GOT3 (cell line): ENCODE measurements around the gene OR9I1.

ENCODE experiments used
- DNase-seq: peaks from one replicate; lab custom pipeline; 2025; ENCODE audit warnings: mixed read lengths; lab: John Stamatoyannopoulos, UW

Gene OR9I1, protein sequence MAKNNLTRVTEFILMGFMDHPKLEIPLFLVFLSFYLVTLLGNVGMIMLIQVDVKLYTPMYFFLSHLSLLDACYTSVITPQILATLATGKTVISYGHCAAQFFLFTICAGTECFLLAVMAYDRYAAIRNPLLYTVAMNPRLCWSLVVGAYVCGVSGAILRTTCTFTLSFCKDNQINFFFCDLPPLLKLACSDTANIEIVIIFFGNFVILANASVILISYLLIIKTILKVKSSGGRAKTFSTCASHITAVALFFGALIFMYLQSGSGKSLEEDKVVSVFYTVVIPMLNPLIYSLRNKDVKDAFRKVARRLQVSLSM

DNA sequence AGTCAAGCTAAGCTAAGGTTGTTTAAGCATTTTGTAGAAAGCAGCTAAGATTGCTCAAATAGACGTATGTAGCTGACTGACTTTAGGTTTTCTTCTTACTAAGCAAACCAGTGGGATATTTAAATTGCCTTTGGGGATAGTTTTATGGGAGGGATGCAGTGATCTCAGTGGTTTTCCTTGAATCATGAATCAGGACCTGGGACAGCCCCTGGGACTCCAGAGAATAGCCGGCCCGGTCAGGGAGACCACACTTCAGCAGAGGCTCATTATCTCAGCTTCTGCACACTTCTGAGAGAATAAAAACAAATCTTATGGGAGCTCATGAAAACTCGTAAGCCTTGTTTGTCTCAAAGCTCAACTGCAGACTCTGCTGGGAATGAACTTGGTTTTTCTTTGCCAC, at the start of gene OR9I1:
OR9I1 (minus strand) TSS at position 62 of the 400 bp plus-strand sequence. CDS start 6,086 bp downstream, outside the sequence.
- no peak for DNase-seq

DNA sequence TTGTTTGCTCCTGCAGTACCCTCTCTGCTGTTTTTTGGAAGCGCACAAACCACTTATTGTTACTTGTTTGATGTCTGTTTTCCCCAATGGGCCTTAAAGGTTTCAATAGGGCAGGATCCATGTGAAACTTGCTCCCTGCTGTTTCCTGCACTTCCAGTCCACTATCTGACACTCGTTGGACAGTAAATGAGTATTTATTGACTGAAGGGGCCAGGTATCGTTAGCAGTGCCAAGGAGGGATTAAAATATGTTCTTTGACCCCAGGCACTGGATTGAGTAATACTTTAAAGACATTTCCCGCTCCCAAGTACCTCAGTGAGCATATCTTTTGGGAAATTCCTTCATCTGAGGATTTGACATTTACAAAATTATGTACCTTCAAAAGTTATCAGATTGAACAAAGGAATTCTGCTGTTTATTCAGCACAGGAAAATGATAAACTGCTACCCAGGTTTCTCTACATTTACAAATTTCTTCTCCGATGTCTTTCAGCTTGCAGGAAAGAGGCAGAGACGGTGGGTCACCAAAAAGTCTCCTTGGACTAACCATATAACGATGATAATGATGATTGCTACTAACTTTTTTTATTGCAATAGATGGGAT, 40.3 kb upstream of the OR9I1 start:
- DNase-seq = no peak

DNA sequence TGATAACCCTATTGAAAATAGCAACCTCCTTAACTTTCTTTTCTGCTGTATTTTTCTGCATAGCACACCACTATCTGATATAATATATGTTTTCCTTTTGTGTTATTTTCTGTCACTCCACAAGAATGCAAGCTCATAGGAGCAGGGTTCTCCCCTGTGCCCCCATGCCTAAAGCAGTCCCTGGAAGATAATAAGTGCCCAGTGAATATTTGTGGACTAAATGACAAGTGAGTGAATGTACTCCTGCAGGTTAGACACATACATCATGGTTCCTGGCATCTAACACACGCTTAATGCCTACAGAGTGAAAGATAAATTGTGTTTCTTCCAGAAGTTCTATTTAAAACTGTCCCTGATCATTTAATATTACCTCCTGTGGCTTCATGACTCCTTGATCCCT, 39.7 kb upstream of the OR9I1 start:
- no peak for DNase-seq

DNA sequence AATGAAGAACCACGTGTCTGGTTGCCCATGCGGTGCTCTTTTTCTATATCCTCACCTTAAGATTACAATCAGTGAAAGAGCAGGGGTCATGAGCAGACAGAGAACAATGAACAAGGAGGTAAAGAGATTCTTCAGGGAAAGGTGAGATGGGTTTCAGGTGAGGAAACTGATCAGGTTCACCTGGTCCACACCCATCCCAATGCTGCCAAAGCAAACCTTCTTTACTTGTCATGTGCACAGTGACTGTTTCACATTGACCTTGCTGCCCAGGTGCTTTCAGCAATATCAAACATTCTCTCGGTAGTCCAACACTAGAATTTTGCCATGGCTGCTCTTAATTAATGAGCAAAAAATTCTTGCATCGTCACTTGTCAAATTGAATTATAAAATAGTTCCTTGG, 39.1 kb upstream of the OR9I1 start:
- DNase-seq = no peak

DNA sequence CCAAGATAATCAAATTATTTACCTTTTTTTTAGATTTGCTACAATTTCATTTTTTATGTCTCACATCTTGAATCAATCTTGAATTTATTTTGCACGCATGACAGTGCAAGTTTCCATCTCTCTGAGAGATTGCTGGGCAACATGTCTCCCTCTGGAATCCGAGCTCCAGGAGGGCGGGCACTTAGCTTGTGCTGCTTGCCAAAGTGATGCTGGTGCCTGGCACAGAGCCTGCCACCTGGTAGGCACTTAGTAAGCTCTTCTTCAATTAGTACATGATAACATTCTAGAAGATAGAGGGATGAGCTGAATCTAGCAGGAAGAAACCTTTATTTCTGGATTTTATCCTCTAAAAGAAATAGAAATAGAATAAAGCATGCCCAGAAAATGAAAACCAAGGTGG, 27.5 kb upstream of the OR9I1 start:
- no peak for DNase-seq

DNA sequence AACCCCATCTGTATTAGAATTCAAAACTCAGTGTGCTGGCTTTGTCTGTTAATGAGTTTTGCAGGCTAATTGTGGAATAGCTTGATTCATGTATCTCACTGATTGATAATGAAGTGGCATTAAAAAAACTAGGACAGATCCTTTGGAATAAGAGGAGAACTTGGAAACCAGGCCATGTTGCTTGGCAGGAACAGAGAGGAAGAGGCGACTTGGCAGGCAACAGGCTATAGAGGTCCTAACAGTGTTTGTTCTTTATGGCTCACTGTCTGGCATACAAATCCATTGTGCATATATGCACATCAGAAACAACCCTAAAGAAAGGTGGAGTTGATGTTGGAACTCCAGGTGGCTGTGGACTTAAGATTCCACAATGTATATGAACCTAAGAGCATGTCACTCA, 17.4 kb upstream of the OR9I1 start:
- no peak for DNase-seq

DNA sequence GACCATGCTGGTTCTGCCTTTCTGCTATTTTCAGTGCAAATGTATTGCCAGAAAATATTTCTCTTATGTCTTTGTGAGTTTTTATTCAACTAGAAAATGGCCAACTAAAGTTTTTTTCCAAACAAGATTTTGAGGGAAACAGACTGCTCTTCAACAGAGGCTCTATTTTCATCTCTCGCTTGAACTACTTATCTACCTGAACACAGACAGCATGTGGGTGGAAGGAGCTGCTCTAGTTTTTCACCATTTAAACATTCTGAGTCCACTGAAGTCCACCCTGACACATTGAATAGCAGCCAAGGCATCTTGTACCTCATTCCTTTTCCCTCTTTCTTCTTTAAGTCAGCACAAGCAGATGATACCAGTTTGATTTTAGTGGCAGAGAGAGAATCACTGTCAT, 9.8 kb upstream of the OR9I1 start:
- no peak for DNase-seq

DNA sequence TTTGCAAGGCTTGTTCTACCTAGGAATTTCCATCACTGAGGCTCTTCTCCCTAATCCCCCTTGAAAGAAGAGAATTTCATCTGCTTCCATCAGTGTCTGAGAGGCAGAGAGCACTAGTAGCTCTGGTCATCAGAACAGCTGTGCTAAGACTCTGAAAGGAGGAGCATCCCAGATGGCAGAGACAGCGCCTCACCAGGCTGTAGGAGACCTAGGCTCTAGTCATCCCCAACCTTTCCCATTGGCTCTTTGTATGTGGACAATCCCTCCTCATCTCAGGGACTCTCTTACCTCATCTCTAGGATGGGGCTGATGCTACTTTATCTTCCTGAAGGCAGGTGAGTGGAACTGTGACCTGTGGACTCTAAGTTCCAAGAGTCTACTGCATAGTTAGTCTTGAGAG, 8.8 kb upstream of the OR9I1 start:
- no peak for DNase-seq

DNA sequence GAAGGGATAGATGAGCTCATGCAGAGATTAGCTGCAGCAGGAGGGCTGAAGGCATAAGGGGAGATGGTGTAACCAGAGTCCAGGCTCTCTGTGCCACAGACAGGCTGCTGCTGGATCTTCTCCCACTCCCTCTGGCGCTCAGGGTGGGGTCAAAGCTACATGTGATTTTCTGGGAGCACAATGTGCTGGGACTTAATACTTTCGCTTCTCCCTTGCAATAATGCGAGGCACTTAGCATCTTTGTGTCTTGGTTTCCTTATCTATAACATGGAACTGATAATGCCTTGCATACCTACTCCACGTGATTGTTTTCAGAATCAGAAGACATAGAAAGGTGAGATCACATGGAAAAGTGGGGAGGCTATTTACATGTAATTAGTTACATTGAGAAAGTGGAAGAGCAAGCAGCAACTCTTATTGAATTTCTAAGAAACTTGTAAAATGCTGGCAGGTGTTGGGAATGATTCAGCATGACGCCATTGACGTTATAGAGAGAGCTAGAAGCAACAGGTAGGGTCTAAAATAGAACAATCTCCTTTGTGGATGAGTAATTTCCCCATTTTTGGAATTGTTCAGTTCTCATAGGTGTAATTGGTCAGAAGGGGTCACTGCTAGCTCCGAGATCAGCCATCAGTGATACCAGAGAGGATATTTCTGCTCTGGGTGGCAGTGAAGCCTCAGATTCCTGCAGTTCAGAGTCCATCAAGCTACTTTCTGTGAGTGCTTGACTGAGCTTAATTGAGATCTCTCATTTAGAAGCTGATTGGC, 8.2 kb upstream of the OR9I1 start:
- DNase-seq = no peak

DNA sequence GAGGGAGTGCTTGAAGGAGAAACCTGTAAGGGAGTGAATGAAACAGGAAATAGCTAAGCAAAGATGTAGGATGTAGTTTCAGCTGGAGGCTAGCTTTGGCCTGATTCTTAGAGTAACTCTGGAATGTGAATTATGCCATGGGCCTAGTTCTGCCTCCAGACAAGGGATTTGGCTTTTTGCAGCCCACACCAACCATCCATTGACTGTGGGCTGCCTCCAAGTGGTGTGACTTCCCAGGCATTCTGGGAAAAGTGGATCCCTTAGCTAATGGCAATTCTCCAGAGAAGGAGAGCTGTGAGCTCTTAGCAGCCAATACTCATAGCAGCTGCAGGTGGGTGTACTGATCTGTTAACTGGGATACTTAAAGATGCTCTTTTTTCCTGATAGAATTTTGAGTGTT, 2.0 kb upstream of the OR9I1 start:
- no peak for DNase-seq

DNA sequence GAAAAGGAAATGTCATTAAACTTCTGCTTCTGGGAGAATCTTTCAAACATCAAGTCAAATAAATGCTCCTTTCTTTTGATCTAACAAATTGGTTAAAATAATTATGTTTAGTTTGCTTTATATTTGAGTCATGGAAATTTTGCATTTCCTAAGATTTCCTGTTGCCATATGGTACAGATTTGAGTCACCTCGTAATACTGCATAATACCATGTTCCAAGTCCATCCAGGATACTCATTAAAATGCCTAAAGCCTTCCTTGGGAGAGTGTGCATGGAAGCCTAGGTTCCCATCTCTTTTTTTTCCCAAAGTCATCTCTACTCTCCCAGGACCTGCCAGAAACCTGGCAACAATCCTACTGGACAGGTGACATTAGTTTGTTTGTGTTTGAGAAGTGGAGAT, 4.2 kb downstream of the OR9I1 start:
- no peak for DNase-seq

DNA sequence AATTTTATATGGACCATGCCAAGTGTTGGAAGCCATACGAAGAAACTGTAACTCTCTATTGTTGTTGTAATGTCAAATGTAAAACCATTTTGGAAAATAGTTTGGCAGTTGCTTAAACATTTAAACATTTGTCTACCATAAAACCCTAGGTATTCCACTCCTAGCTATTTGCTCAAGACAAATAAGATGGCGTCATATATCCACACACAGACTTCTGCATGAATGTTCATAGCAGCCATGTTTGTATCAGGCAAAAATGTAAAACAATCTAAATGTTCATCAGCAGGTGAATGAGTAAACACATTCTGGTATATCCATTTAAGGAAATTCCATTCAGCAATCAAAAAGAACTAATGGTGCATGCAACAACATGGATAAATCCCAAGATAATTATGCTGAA, 27.9 kb downstream of the OR9I1 start:
- DNase-seq = no peak

DNA sequence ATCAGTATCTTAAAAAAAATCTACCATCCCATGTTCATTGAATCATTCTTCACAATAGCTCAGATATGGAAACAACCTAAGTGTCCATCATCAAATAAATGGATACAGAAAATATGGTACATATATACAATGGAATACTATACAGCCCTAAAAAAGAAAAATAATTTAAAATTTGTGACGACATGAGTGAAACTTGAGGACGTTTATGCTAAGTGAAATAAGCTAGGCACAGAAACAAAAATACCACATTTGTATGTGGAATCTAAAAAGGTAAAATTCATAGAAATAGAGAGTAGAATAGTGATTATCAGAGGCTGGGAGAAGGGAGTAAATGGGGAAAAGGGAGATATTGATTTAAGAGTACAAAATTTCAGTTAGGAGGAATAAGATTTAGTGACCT, 38.8 kb downstream of the OR9I1 start:
- no peak for DNase-seq

DNA sequence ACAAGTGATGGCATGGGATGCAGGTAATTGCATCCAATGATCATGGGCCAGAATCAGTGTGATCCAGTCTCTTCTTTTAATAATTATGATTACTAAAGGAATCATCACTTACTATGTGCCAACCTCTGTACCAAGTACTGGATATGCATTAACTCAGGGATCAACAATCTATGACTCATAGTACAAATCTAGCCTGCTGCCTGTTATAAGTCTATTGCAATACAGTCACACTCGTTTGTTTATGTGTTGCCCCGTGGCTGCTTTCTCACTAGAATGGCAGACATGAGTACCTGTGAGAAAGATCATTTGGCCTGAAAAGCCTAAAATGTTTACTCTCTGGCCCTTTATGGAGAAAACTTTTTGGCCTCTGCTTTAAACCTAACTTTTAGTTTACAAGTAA, 49.5 kb downstream of the OR9I1 start:
- no peak for DNase-seq

DNA sequence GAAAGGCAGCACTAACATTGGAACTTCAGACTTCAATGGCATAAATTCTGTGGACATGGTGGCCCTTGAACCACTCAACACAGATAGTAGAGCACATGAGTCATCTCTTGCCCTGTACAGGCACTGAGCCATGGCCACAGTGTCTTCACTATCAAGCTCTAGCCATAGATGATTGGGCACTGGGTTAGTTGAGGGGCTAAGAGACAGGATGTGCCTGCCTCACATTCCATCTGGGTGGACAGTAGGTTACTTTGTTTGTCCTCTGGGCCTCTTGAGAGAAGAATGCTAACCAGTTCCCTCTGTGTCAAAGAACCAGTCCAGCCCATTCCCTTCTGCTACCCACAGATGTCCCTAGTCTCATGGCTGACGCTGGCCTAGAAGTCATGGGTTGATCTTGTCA, 54.7 kb downstream of the OR9I1 start:
- DNase-seq = no peak

DNA sequence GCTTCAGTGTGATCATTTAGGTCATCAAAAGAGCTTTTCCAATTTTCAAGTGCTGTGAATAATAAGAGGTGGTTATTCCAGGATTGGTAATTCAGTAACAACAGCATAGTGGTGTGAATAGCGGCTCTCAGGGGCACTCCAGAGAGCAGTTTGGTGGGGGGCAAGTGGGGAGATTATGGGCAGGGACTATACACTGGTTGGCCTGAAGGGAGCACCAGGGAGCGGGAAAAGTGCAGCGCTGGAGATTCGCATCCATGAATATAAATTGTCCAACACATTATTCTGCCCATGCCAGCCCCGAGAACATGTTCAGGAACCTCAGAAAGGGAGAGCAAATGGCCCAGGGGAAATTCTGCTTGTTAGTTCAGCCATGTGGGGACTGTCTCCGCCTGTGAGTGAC, 56.7 kb downstream of the OR9I1 start:
- no peak for DNase-seq

DNA sequence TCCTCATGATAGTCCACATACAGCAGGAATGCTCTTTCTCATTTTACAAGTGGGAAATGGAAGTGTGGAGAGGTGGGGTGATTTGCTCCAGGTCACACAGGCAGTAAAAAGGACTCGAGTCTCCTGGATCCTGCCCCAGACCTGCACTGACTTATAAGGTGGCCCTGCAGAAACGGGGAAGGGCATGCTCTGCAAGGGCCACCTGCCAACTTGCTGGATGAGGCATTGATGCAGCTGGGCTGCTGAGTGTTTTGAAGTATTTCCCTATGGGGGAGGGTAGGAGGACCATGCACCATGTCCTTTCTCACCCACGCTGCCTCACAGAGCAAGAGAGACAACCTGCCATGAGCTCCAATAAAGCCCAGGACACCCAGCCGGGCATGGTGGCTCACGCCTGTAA, 57.6 kb downstream of the OR9I1 start:
- DNase-seq = no peak
